GM21717 (cell line): ENCODE results near the gene TMEM81.

Experiments
- ATAC-seq: cut with Tn5 transposase; IDR thresholded peaks from one replicate; pipeline ENCODE4 v1.9.1; 2021; ENCODE audit warnings: mild to moderate bottlenecking, moderate library complexity; ENCODE audit not compliant: unreplicated experiment

The TMEM81 gene

DNA sequence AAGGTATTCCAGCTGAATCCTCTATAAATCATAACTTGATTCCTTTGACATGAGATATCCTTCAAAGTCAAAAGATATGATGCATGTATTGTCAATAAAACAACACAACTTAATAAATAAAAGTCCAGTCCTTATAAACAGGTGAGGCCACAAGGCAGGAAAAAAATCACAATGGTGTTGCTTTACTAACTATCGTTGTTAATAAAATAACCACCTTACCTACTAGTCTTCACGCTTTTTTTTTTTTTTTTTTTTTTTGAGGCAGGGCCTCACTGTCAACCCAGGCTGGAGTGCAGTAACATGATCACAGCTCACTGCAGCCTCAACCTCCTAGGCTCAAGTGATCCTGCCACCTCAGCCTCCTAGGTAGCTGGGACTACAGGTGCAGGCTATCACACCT, at the start of gene TMEM81:
TMEM81 (minus strand) TSS at position 101 of the 400 bp plus-strand sequence. CDS start 140 bp downstream, outside the sequence.
- ATAC-seq: no peak

GRCh38 chr1:205133287-205133686, 49.0 kb upstream of the TMEM81 start:
- no peak for ATAC-seq

DNA sequence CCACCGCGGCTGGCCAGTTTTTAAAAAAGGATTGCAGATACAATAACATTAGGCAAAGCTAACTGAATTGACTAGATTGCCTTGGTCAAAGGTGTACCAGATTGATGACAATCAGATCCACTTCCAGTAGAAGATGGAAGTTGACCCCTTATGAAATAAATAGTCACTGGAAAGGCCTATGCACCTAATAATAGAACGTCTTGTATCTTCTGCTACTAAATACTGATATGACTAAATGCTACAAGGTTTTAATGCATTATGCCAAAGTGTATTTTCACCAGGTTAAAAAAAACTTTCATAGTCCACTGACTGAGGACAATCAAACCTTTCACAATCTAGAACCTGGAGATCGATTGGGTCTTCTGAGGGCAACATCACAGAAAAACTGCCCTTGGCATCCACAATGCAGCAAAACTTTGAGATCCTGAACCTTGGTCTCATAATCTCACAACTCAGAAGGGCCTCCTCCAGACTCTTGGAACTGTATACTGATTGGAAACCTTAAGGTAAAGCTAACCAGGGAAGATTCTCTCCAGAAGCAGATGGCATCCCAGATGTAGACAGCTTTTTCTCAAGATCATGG, 45.3 kb upstream of the TMEM81 start:
- ATAC-seq: no peak

DNA sequence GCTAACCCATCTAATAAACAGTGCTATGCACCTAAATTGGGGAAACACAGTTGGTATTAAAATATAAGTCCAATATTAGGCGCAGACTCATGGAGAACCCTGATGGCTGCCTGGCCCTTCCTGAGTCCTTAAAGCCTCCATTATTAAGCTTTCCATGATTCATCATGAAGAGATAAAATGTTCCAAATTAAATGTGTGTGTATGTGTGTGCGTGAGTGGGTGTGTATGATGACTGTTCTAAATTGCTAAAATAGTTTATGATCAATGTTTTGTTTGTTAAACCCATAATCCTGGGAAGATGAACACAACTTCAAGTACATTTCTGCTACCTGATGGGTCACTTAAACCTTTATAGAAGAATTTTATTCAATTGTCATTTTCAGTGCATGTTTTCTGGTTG, 43.8 kb upstream of the TMEM81 start:
- ATAC-seq: no peak

DNA sequence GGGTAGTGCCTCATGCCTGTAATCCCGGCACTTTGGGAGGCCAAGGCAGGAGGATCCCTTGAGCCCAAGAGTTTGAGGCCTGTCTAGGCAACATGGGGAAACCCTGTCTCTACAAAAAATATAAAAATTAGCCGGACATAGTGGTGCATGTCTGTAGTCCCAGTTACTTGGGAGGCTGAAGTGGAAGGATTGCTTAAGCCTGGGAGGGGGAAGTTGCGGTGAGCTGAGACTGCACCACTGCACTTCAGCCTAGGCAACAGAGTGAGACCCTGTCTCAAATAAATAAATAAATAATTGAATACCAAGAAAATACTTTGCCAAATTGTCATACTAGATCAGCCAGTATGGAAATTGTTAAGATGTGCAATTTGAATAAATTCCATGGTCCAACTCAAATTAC, 43.4 kb upstream of the TMEM81 start:
- ATAC-seq: no peak

- ATAC-seq: no peak
Measured at GRCh38 chr1:205124726-205125125, 40.5 kb upstream of the TMEM81 start.

- ATAC-seq: no peak
Measured at GRCh38 chr1:205122489-205122882, 38.2 kb upstream of the TMEM81 start.

- ATAC-seq: peak; percentile 97
Measured at GRCh38 chr1:205121660-205122488, 37.6 kb upstream of the TMEM81 start, which contains the start of gene RBBP5. RBBP5 (minus strand) TSS chr1:205121978; CDS start chr1:205121873, 105 bp downstream.

- no peak for ATAC-seq
Measured at GRCh38 chr1:205118752-205119151, 34.5 kb upstream of the TMEM81 start.

DNA sequence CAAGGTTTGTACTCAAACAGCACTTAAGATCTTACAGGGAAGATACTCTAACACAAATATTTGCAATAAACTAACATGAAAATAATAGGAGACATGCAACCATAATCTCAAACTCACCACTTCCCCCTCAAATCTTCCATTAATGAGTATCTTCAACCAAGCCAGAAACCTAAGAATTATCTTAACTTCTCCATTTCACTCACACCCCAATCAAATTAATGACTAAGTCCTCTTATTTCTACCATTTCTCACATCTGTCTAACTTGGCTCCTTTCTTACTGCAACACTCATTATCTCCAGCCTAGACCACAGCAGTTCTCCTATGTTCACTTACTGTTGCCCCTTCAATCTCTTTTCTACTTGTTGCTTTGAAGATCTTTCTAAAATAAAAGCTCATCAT, 27.1 kb upstream of the TMEM81 start:
- no peak for ATAC-seq

DNA sequence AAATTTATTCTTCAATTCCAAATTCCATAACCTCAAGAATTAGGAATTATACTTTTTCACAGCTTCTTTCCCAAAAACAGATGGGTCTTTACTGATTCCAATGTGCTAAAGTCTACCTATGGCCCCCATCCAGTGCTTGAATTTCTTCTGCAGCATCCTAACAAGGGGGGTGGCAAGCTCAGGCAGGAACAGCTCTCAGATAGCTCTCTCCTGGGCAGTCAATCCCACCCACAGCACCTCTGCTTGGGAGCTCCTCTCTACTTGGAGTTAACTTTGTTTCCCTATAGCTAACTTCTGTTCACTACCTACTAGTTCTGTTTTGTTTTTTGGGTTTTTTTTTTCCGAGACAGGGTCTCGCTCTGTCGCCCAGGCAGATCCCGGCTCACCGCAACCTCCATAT, 25.5 kb upstream of the TMEM81 start:
- no peak for ATAC-seq

GRCh38 chr1:205109269-205109668, 25.0 kb upstream of the TMEM81 start:
- no peak for ATAC-seq

- ATAC-seq: no peak
Measured at GRCh38 chr1:205108464-205108863, 24.2 kb upstream of the TMEM81 start.

GRCh38 chr1:205107327-205107726, 23.1 kb upstream of the TMEM81 start:
- ATAC-seq: no peak

DNA sequence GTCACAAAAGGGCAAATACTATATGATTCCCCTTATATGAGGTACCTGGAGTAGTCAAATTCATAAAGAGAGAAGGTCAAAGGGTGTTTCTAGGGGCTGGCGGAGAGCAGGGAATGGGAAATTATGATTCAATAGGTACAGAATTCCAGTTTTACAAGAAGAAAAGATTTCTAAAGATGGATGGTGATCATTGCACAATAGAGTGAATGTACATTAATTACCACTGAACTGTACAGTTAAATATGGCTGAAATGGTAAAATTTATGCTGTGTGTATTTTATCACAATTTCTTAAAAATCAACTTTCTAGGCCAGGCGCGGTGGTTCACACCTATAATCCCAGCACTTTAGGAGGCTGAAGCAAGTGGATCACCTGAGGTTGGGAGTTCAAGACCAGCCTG, 18.1 kb upstream of the TMEM81 start:
- ATAC-seq: no peak

DNA sequence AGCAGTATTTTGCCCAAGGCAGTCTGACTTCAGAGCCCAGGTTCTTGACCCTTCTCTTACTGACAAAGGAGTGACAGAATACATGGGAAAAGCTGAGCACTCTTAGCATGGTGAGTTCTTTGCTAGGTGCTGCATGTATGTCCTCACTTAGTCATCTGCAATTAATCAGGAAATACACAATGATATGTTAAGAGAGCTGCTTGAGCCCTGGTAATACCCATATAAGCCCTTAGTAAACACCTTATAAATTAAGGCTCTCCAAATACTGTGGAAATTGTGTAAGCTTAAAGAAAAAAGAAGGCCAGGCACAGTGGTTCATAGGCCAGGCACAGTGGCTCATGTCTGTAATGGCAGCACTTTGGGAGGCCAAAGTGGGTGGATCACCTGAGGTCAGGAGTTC, 14.0 kb upstream of the TMEM81 start:
- no peak for ATAC-seq

- no peak for ATAC-seq
Measured at GRCh38 chr1:205095422-205095821, 11.2 kb upstream of the TMEM81 start.

GRCh38 chr1:205091043-205091740, 6.9 kb upstream of the TMEM81 start:
- no peak for ATAC-seq

GRCh38 chr1:205088341-205088740, 4.1 kb upstream of the TMEM81 start:
- ATAC-seq: no peak

DNA sequence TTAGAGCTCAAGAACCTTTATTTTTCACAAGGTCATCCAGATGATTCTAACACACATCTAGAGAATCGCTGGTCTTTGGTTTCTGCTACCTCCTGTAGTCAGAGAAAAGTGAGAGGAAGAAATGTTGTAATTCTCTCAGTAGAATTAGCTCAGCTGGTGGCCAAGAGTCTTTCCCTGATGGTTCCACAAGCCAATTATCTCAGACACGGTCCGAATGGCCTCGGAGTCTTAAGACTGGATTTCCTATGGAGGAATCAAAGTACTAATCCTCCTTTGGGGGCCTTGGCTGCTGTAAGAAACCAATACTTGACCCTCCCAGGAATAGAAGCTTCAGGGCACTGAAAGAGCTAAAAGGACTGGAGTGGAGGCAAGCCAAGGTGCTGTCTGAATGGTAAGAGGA, 1.8 kb downstream of the TMEM81 start:
- no peak for ATAC-seq

DNA sequence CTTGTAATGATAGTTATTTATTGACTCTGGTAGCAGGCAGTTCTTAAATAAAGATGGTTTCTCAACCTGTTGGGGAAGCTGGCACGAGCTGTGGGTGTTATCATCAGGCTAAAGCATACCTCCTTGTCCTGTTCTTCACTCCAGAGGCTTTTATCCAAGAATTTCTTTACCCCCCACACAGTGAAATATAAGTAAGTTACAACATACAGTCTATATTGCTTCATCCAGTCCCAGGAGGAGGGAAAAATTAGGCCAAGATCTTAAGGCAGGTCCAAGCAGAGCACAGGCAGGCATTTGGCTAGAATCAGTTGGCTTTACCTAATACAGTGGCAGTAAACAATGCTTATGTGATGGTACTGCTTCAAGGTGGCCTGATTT, 6.3 kb downstream of the TMEM81 start:
- ATAC-seq: no peak
